Measurements from ENCODE around the gene TMEM9B. TPM values are rescaled to one million over a fixed set of nuclear protein-coding genes. Genes with fewer than 3 reads are reported as not detected.
A peak's percentile ranks its signal among the peaks of the same experiment; 100 is the strongest.

Gene TMEM9B
- total RNA-seq, 1 experiment from 2014 or later: 13.6 TPM

GRCh38 chr11:8928205-8928604 is 36.0 kb downstream of the TMEM9B start:
- Histone ChIP-seq H2BK20ac (ENCODE audit: low read depth, low read length, poor library complexity, severe bottlenecking) (no peak overlapping the region), H3K9ac (ENCODE audit: extremely low read depth, insufficient read length, low read length) (no peak overlapping the region), H3K4ac (ENCODE audit: low read depth, low read length) (no peak overlapping the region), H3K79me1 (ENCODE audit: insufficient read depth, low read depth, low read length, poor library complexity, severe bottlenecking) (no peaks in the 10 kb centered on the region), H2BK15ac (ENCODE audit: low read depth, low read length) (no peak overlapping the region), H2BK12ac (ENCODE audit: insufficient read length, low read depth, low read length) (no peak overlapping the region), H3K9me3 (ENCODE audit: control insufficient read depth, low read depth, low read length) (no peaks in the 10 kb centered on the region), H3K23ac (ENCODE audit: insufficient read length, low read depth, low read length) (no peak overlapping the region), H3K27ac (ENCODE audit: insufficient read length, low read depth, low read length) (no peak overlapping the region), H4K8ac (replicated peaks; ENCODE audit: insufficient read length, low read depth, low read length) (no peak overlapping the region), H3K27me3 (ENCODE audit: insufficient read depth, low read length) (no peaks in the 10 kb centered on the region), H4K91ac (ENCODE audit: insufficient read length, low read depth, low read length) (no peak overlapping the region), H2AK5ac (ENCODE audit: insufficient read length, low read length) (no peak overlapping the region), H4K20me1 (ENCODE audit: control insufficient read depth, insufficient read depth, insufficient read length) (no peaks in the 10 kb centered on the region), H3T11ph (ENCODE audit: low read length) (no peak overlapping the region), H3K23me2 (ENCODE audit: insufficient read length, low read depth, low read length, poor library complexity, severe bottlenecking) (no peaks in the 10 kb centered on the region), H2BK5ac (ENCODE audit: insufficient read length, low read length) (no peak overlapping the region), H3K14ac (ENCODE audit: insufficient read depth, low read length) (no peak overlapping the region), H3K79me2 (ENCODE audit: insufficient read depth, low read length) (no peaks in the 10 kb centered on the region), H4K5ac (ENCODE audit: insufficient read length, low read depth, low read length) (no peak overlapping the region), H2BK120ac (ENCODE audit: low read depth, low read length, poor library complexity, severe bottlenecking) (no peak overlapping the region), H3K18ac (ENCODE audit: insufficient read length, low read depth, low read length) (no peak overlapping the region), H3K4me1 (ENCODE audit: insufficient read depth, low read length) (peaks cover 5% of the 10 kb centered on the region; the same call in 1 of the 2 replicates), H3K4me2 (ENCODE audit: insufficient read depth, insufficient read length, low read length) (no peak overlapping the region), H2AFZ (ENCODE audit: low read length) (no peak overlapping the region), H3K56ac (ENCODE audit: insufficient read length, low read depth, low read length) (no peak overlapping the region)
- no CpG with 5 or more reads among the region's 4 CpGs for WGBS (ENCODE audit: extremely low coverage, insufficient read length, low lambda C conversion rate)
- TF ChIP-seq CTCF (conservative IDR thresholded peaks at IDR 0.05): no peak
- H3K4me1 Mint-ChIP-seq: peaks cover 4 to 7% of the 10 kb centered on the region in 2 experiments; a peak in 3 of 4 replicates
- H3K36me3 Mint-ChIP-seq (ENCODE audit: insufficient read depth in 1 of 3, low read depth in 3 of 3): peaks cover 0 to 3% (median 3%) of the 10 kb centered on the region in 3 experiments; a peak in 3 of 7 replicates
- no peaks in the 10 kb centered on the region for H3K9me3 Mint-ChIP-seq
- H3K27ac Mint-ChIP-seq: peak overlapping the region in 1 of 3 experiments; percentile 29; a peak in 1 of 7 replicates
- H3K4me3 Mint-ChIP-seq: no peak overlapping the region
- no peak for DNase-seq
- peaks cover 1% of the 10 kb centered on the region; the same call in 1 of the 2 replicates for H3K27me3 Mint-ChIP-seq (ENCODE audit: low read depth)

Measured in H9 (cell line).